GM06990 (cell line): ENCODE data around the gene C13orf46.

Experiments
- DNase-seq: peaks from one replicate; pipeline ENCODE4 v3.0.0-alpha.2; 2011; ENCODE audit not compliant: insufficient read length; ENCODE audit errors: extremely low read depth
- H3K27me3 ChIP-seq: replicated peaks from 2 replicates; pipeline ENCODE4 v1.6.0; 2011; ENCODE audit warnings: low read length; ENCODE audit not compliant: control insufficient read depth, insufficient read depth
- H3K36me3 ChIP-seq: 2 replicates; pipeline ENCODE4 v1.5.1; 2011; ENCODE audit warnings: low read length; ENCODE audit not compliant: control insufficient read depth, insufficient read depth
- H3K4me3 ChIP-seq: replicated peaks from 2 replicates; pipeline ENCODE4 v1.5.1; 2011; ENCODE audit warnings: low read depth, mild to moderate bottlenecking, control low read depth, low read length
- TF ChIP-seq, protein P1 (sequence below): IDR thresholded peaks from 2 replicates; pipeline ENCODE4 v1.5.1; 2011; ENCODE audit warnings: low read length, control low read depth, mild to moderate bottlenecking, inconsistent platforms; ENCODE audit not compliant: insufficient read depth, poor library complexity, severe bottlenecking

The C13orf46 gene

DNA sequence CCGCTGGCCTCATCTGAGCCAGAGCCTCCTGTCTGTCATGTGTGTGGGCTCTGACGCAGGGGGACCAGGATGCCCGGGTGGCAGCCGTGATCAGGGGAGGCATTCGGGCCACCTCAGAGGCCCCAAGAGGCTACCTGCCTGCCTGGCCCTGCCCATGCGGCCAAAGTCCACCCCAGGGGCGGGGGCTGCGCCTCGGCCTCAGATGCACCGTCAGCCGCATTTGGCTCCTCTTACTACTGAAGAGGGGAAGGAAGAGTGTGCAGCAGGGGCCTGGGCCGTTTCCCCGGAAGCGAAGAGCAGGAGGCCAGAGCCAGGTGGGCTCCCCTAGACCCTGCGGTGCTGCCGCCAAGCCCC, 34.0 kb downstream of the C13orf46 start:
- DNase-seq, result no peak
- Histone ChIP-seq H3K36me3 (no peaks in the 10 kb centered on the region), H3K27me3 (no peaks in the 10 kb centered on the region; the same call in none of the 2 replicates), H3K4me3 (no peak overlapping the region)
- TF ChIP-seq, protein P1, sequence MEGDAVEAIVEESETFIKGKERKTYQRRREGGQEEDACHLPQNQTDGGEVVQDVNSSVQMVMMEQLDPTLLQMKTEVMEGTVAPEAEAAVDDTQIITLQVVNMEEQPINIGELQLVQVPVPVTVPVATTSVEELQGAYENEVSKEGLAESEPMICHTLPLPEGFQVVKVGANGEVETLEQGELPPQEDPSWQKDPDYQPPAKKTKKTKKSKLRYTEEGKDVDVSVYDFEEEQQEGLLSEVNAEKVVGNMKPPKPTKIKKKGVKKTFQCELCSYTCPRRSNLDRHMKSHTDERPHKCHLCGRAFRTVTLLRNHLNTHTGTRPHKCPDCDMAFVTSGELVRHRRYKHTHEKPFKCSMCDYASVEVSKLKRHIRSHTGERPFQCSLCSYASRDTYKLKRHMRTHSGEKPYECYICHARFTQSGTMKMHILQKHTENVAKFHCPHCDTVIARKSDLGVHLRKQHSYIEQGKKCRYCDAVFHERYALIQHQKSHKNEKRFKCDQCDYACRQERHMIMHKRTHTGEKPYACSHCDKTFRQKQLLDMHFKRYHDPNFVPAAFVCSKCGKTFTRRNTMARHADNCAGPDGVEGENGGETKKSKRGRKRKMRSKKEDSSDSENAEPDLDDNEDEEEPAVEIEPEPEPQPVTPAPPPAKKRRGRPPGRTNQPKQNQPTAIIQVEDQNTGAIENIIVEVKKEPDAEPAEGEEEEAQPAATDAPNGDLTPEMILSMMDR, result no peak

DNA sequence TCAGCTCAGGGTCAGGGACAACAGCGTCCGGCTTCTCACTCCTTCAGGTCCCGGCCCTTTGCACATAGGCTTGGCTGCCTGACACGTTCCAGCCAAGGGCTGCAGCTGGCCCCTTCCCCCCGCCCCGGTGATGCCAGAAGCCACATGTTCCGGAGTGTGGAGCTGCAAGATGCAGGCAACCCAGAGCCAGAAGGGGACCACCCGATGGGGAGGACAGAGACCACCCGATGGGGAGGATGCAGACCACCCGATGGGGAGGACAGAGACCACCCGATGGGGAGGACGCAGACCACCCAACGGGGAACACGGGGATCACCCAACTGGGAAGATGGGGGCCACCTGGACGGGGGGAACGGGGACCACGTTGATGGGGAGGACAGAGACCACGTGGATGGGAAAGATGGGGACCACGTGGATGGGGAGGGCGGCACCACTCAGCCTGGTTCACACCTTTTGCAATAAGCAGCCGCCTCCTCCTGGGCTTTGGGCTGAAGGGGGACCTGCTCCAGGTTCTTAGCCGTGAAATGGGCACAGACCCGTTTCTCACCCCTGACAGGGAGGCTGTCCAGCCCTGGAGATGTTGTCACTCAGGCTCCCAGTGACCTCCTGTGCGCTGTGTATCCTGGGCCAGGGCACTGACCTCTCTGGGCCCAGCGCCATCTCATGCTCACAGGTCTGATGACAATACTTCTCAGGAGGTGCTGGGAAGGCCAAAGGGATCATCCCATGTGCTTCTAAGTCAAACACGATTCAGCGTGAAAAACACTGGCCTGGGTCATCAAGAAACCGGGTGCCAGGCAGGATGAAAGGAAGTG, 34.5 kb downstream of the C13orf46 start:
- TF ChIP-seq, protein P1, result no peak
- H3K36me3 ChIP-seq, result no peaks in the 10 kb centered on the region
- H3K4me3 ChIP-seq, result no peak overlapping the region
- DNase-seq, result no peak
- H3K27me3 ChIP-seq, result no peaks in the 10 kb centered on the region; the same call in none of the 2 replicates

DNA sequence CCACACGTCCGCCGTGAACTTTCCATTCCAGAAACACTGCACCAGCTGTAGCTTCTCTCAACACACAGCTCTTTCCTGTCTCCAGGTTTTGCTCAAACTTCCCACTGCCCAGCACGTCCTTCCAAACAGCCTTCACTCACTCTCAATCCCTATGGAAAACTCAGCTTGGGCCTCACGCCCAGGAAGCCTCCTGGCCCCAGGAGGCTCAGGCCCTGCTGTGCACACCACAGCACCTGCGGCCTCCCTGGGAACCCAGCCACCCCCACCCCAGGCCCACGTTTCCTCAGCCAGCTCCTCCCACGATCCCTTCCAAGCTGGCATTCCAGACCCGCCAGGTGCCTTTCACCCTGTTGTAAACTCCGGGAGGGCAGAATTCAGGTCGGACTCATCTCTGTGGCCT, 35.2 kb downstream of the C13orf46 start:
- DNase-seq, result no peak
- Histone ChIP-seq H3K27me3 (no peaks in the 10 kb centered on the region; the same call in none of the 2 replicates), H3K4me3 (no peak overlapping the region), H3K36me3 (no peaks in the 10 kb centered on the region)
- TF ChIP-seq, protein P1, result no peak

DNA sequence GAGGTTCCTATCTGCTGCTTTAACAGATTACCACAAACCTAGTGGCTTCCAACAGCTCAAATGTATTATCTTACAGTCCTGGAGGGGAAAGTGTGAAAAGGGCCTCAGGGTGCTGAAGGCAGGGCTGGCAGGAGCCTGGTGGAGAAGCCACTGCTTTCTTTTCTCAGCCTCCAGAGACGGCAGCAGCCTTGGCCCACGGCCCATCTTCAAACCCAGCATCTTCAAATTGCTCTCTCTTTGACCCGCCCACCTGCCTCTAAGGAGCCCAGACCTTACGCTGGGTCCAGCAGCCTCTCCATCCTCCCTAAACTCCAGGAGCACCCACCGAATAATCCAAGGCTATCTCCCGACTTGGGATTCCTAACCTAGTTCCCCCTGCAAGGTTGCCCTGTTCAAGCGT, 35.6 kb downstream of the C13orf46 start:
- Histone ChIP-seq H3K27me3 (no peaks in the 10 kb centered on the region; the same call in none of the 2 replicates), H3K36me3 (no peaks in the 10 kb centered on the region), H3K4me3 (no peak overlapping the region)
- no peak for DNase-seq
- TF ChIP-seq, protein P1, result no peak

DNA sequence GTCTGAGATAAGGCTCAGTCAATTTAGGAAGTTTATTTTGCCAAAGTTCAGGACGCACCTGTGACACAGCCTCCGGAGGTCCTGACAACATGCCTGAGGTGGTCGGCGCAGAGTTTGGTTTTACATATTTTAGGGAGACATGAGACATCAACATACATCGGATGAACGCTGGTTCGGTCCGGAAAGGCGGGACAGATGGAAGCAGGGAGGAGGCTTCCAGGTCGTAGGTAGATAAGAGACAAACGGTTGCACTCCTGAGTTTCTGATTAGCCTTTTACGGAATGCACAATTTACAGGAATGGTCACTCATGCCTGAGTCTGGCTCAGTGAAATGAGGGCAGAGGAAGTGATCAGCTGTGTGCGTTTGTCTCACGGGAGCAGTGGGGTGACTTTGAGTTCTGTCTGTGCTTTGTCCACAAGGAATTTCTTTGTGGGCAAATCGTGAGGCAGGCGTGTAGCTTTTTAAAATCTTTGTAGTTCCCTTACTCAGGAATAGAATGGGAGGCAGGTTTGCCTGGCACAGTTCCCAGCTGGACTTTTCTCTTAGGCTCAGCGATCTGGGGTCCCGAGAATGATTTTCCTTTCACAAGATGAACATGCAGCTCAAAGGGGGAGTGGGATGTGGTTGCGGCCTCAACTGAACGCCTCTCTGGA, 36.2 kb downstream of the C13orf46 start:
- no peak overlapping the region for H3K4me3 ChIP-seq
- no peaks in the 10 kb centered on the region for H3K36me3 ChIP-seq
- TF ChIP-seq, protein P1, result no peak
- DNase-seq, result no peak
- no peaks in the 10 kb centered on the region; the same call in none of the 2 replicates for H3K27me3 ChIP-seq
